Left lung (tissue), 10 donors: ENCODE results near the gene SYCP2. TPM values are rescaled to one million over a fixed set of nuclear protein-coding genes. Genes with fewer than 3 reads are reported as not detected.

Experiments used
- ATAC-seq: fragments of 200-7000 bp; cut with Tn5 transposase; one replicate; pipeline ENCODE4 v1.9.1; 2020; ENCODE audit warnings: moderate library complexity
- DNase-seq, 4 donors: peaks; one replicate each; pipeline ENCODE4 v3.0.0-alpha.2; 2013 to 2020
- H3K27ac ChIP-seq, 2 donors: fragments of 200-600 bp; sonication (generic) in 1 of 2; one replicate each; pipeline versions ENCODE4 v1.5.0 to v1.8.0; 2020 to 2021
- H3K27me3 ChIP-seq, 2 donors: fragments of 200-600 bp; sonication (generic) in 1 of 2; one replicate each; pipeline versions ENCODE4 v1.5.0 to v1.8.0; 2020 to 2021
- H3K36me3 ChIP-seq, 2 donors: fragments of 200-600 bp; sonication (generic) in 1 of 2; one replicate each; pipeline versions ENCODE4 v1.5.0 to v1.8.0; 2020 to 2021
- H3K4me1 ChIP-seq, 2 donors: fragments of 200-600 bp; one replicate each; pipeline ENCODE4 v1.8.0; 2021
- H3K4me3 ChIP-seq, 2 donors: fragments of 200-600 bp; sonication (generic) in 1 of 2; one replicate each; pipeline versions ENCODE4 v1.5.0 to v1.8.0; 2020 to 2021; ENCODE audit warnings: mild to moderate bottlenecking in 1 of 2
- H3K9me3 ChIP-seq, 2 donors: fragments of 200-600 bp; sonication (generic) in 1 of 2; one replicate each; pipeline versions ENCODE4 v1.5.0 to v1.8.0; 2020 to 2021
- intact Hi-C, 2 donors: fragments of 100-400 bp; cut with DNase I; formaldehyde crosslinking; loops; one replicate each; pipeline versions ENCODE4 v1.11.2 to v1.14.2; 2022
- polyA plus RNA-seq, 6 donors: library from polyadenylated mRNA; unstranded; fragments of 120-200 nt; gene quantifications; one replicate each; pipeline ENCODE4 v1.2.1, GENCODE V29; 2013; ENCODE audit not compliant: insufficient read length in 6 of 6
- total RNA-seq, 2 donors: library from RNA; stranded (reverse); fragmentation: NEBNext Ultra II Directional; extraction: Animal tissue kit (Norgen Biotek cat#: 25700); gene quantifications; one replicate each; pipeline ENCODE4 v1.2.1, GENCODE V29; 2021
- TF ChIP-seq, protein P1 (sequence below), 2 donors: fragments of 200-600 bp; sonication (generic) in 1 of 2; IDR thresholded peaks; one replicate each; pipeline versions ENCODE4 v1.5.0 to v1.8.0; 2021; ENCODE audit warnings: antibody characterized with exemption in 2 of 2
- donor health status: DM: no; HTN: yes; CAD: no.
- donor health status: DM: no; HTN: no; CAD: no.

The SYCP2 gene
- total and polyA plus RNA-seq, 8 donors, result 1.8 to 12.0 (median 9.1) TPM

DNA sequence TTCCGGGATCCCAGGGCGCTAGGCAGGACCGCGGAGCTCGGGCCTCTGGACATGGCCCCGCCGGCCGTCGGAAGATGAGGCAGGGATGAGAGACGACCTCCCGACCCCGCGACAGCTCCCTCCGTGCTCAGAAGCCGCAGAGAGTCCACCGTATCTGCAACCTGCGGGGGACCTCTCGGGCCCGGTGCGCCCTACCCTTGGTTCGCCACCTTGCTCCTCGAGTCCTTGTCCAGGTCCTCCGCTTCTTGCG, 6.4 kb upstream of the SYCP2 start:
- peak overlapping the region; percentile 65 to 88 for H3K4me3 ChIP-seq
- no peaks in the 10 kb centered on the region for H3K9me3 ChIP-seq
- TF ChIP-seq, protein P1, sequence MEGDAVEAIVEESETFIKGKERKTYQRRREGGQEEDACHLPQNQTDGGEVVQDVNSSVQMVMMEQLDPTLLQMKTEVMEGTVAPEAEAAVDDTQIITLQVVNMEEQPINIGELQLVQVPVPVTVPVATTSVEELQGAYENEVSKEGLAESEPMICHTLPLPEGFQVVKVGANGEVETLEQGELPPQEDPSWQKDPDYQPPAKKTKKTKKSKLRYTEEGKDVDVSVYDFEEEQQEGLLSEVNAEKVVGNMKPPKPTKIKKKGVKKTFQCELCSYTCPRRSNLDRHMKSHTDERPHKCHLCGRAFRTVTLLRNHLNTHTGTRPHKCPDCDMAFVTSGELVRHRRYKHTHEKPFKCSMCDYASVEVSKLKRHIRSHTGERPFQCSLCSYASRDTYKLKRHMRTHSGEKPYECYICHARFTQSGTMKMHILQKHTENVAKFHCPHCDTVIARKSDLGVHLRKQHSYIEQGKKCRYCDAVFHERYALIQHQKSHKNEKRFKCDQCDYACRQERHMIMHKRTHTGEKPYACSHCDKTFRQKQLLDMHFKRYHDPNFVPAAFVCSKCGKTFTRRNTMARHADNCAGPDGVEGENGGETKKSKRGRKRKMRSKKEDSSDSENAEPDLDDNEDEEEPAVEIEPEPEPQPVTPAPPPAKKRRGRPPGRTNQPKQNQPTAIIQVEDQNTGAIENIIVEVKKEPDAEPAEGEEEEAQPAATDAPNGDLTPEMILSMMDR (IDR thresholded peaks at IDR 0.05), result no peak
- intact Hi-C loops, result no loop called here
- peaks cover 28 to 72% of the 10 kb centered on the region in 2 donors for H3K4me1 ChIP-seq
- no peaks in the 10 kb centered on the region for H3K27me3 ChIP-seq
- H3K36me3 ChIP-seq, result peaks cover 0 to 25% of the 10 kb centered on the region in 2 donors
- ATAC-seq (peak; percentile 7), DNase-seq (no peak)
- peak overlapping the region; percentile 98 to 100 for H3K27ac ChIP-seq

DNA sequence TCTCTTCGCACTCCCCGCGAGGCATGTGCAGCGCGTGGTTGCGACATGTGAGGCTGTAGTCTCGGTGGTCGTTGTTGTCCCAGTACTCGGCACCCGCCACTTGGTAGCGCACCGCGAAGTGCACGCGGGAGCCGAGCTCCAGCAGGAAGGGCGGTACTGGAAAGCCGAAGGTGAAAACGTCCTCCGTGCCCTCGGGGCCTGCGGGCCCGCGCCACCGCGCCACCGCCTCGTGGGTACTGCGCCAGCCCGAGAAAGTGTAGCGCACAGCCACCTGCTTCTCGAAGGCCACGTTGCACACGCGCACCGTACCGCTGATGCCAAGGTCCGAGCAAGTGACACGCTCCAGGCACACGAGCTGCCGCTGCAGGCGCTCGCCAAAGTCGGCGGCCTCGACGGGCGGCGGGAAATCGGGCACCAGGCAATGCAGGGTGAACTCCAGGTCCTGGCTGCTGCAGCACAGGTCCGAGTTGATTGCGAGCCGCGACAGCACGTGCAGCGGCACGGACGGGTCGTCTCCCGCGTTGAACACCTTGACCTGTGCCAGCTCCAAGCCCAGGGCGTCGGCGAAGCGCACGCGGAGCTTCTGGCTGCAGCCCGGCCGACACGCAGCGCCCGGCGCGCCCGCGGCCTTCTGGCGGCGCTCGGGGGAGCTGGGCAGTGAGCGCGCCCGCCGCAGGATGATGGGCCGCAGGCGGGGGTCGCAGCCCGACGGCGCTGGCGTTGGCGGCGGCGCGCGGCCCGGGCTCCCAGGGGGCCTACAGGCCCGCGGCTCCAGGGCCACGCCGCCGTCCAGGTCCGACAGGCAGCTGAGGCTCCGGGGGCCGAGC, 5.8 kb upstream of the SYCP2 start:
- Histone ChIP-seq H3K4me1 (peaks cover 28 to 72% of the 10 kb centered on the region in 2 donors), H3K4me3 (peak overlapping the region; percentile 65 to 88), H3K9me3 (no peaks in the 10 kb centered on the region), H3K36me3 (peaks cover 0 to 20% of the 10 kb centered on the region in 2 donors), H3K27ac (peak overlapping the region; percentile 98 to 100), H3K27me3 (no peaks in the 10 kb centered on the region)
- DNase-seq (peak in 3 of 4 donors; percentile 15 to 92 (median 44)), ATAC-seq (peak; percentile 45)
- TF ChIP-seq, protein P1 (IDR thresholded peaks at IDR 0.05), result no peak
- intact Hi-C loops, result no loop called here

DNA sequence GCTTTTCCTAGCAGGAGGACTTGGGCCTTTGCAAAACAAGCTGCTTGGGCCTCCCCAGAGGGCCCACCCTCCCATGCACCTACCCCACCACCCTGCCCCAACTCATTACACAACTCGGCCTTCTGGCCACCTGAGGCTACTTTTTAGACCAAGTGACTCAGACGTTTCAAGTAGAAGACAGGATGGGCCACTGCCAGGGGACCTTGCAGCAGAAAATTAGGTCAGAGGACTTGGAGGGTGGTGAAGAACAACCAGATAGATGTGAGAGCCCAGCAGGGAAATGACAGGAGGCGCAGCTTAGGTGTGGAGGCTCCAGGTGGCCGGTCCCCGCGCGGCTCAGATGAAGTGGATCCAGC, 5.2 kb upstream of the SYCP2 start:
- Histone ChIP-seq H3K4me3 (peak overlapping the region in 1 of 2 donors; percentile 88), H3K27ac (peak overlapping the region in 1 of 2 donors; percentile 100), H3K36me3 (peaks cover 0 to 14% of the 10 kb centered on the region in 2 donors), H3K9me3 (no peaks in the 10 kb centered on the region), H3K27me3 (no peaks in the 10 kb centered on the region), H3K4me1 (peaks cover 28 to 76% of the 10 kb centered on the region in 2 donors)
- TF ChIP-seq, protein P1 (IDR thresholded peaks at IDR 0.05), result no peak
- ATAC-seq, result no peak
- intact Hi-C loops, result no loop called here
- DNase-seq, result no peak

DNA sequence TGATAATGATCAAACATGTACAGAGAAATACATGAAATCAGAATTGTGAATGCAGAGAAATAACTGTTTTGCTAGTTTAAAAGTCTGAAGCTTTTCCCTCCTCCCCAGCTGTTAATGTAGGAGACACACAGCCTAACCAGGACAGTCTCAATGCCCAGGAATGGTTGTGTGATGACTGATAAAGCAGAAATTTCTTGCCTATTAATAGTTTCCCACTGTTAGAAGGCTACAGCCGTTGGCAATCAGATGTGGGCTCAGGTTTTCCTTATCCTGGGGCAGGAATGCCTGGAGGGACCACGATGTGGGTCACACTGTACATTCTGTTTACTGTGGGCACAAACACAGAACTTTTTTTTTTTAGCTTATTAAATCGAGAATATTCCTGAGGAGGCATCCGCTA, 4.8 kb upstream of the SYCP2 start:
- Histone ChIP-seq H3K27me3 (no peaks in the 10 kb centered on the region), H3K9me3 (no peaks in the 10 kb centered on the region), H3K36me3 (peaks cover 0 to 10% of the 10 kb centered on the region in 2 donors), H3K4me1 (peaks cover 28 to 79% of the 10 kb centered on the region in 2 donors), H3K4me3 (peak overlapping the region in 1 of 2 donors; percentile 88), H3K27ac (peak overlapping the region in 1 of 2 donors; percentile 100)
- TF ChIP-seq, protein P1 (IDR thresholded peaks at IDR 0.05), result no peak
- intact Hi-C loops, result no loop called here
- DNase-seq (no peak), ATAC-seq (no peak)

DNA sequence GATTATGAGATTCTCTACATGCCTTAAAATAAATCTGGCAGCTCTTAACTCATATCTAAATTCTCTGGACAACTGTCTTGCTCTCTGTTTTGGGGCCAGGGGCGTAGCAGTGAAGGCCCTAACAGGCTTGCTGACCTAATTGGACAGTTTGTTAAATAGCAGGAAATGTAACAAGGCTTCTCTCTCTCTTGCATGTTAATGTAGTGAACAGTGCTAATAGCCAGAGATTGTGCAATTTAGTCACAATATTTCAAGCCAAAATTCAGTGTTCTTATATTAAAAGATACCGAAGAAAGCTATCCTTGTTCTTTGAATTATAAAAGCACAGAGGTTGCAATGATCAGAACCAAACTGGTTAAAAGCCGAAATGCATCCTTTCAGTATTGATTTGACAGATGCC, 3.7 kb upstream of the SYCP2 start:
- Histone ChIP-seq H3K36me3 (no peaks in the 10 kb centered on the region), H3K4me3 (no peak overlapping the region), H3K9me3 (no peaks in the 10 kb centered on the region), H3K27me3 (no peaks in the 10 kb centered on the region), H3K4me1 (peaks cover 28 to 74% of the 10 kb centered on the region in 2 donors), H3K27ac (no peak overlapping the region)
- ATAC-seq (no peak), DNase-seq (no peak)
- TF ChIP-seq, protein P1 (IDR thresholded peaks at IDR 0.05), result no peak
- intact Hi-C loops, result no loop called here
